Coronary artery (tissue), 2 donors: ENCODE measurements around the gene ASCL2.

ENCODE experiments used
- DNase-seq: peaks from one replicate; pipeline ENCODE4 v3.0.0-alpha.2; 2017; ENCODE audit warnings: low spot score
- H3K27ac ChIP-seq, 2 donors: fragments of 200-600 bp; sonication (generic); one replicate each; pipeline ENCODE4 v1.5.1; 2016 to 2019
- H3K4me3 ChIP-seq: fragments of 200-600 bp; sonication (generic); 2 replicates; pipeline ENCODE4 v1.5.1; 2016; ENCODE audit warnings: mild to moderate bottlenecking, moderate library complexity
- TF ChIP-seq, protein P1 (sequence below): fragments of 200-600 bp; sonication (generic); IDR thresholded peaks from one replicate; pipeline ENCODE4 v1.5.1; 2019; ENCODE audit warnings: antibody characterized with exemption

Gene ASCL2

DNA sequence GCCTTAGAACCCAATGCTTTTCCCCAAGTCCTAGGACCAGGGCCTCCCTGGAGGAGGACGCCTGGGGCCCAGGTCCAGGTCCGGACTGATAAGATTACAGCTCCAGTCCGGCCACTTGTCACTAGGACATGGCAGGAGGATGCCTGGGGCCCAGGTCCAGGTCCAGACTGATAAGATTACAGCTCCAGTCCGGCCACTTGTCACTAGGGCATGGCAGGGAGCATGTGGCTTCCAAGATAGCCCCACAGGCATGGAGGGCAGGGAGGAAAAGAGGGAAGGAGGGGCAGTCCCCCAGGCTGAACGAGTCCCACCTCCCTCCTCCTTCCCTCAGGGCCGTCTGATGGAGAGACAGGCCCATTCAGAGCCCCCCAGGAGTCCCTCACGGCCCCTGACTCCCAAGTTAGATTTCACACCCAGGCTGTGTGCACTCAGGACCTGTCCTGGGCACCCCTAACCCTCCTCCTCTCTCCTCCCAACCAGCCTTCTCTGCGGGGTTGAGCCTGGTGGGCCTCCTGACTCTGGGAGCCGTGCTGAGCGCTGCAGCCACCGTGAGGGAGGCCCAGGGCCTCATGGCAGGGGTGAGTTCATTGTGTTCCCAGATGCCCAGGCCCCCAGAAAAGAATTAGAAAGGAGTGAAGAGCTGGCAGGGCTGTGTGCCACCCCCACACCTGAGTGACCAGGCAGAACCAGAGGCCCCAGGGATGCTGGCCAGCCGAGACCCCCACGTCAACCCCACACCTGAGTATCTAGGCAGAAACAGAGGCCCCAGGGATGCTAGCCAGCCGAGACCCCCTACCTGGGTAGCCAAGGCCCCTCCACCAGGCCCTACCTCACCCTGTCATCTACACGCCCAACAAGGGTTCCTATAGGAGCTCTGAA, 33.5 kb upstream of the ASCL2 start:
- Histone ChIP-seq H3K27ac (peak overlapping the region; percentile 54 to 60), H3K4me3 (no peak overlapping the region)
- DNase-seq: peak; percentile 70
- TF ChIP-seq, protein P1, sequence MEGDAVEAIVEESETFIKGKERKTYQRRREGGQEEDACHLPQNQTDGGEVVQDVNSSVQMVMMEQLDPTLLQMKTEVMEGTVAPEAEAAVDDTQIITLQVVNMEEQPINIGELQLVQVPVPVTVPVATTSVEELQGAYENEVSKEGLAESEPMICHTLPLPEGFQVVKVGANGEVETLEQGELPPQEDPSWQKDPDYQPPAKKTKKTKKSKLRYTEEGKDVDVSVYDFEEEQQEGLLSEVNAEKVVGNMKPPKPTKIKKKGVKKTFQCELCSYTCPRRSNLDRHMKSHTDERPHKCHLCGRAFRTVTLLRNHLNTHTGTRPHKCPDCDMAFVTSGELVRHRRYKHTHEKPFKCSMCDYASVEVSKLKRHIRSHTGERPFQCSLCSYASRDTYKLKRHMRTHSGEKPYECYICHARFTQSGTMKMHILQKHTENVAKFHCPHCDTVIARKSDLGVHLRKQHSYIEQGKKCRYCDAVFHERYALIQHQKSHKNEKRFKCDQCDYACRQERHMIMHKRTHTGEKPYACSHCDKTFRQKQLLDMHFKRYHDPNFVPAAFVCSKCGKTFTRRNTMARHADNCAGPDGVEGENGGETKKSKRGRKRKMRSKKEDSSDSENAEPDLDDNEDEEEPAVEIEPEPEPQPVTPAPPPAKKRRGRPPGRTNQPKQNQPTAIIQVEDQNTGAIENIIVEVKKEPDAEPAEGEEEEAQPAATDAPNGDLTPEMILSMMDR: no peak

DNA sequence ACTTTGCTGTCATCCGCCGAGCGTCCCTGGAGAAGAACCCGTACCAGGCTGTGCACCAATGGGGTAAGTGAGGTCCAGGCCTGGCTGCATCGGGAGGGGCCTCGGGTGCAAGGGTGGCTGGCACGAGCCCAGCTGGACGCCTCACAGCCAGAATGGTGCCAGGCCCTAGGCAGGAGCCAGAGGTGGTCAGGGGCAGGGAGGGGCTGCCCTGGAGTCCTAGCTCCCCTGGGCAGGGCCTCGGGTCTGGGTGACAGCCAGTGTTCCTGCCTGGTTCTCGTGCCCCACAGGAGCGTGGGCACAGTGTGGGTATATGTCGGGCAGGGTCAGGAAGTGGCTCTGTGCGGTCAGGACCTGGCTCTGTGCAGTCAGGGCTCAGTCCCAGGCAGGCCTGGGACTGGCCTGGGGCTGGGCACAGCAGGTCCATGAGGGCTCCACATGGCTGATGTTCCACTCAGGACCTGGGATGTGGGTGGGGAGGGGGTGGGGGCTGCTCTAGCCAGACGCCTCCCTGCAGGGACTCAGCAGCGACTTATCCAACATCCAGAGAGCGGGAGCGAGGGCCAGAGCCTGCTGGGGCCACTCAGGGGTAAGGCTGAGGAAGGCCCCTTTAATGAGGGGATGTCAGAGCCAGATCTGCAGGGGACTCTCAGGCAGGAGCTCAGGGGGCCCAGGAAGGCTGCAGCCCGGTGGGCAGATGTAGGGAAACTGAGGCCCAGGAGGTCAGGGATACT, 32.7 kb upstream of the ASCL2 start:
- DNase-seq: peak; percentile 74
- TF ChIP-seq, protein P1: no peak
- Histone ChIP-seq H3K27ac (peak overlapping the region; percentile 54 to 60), H3K4me3 (peak overlapping the region; percentile 35)

DNA sequence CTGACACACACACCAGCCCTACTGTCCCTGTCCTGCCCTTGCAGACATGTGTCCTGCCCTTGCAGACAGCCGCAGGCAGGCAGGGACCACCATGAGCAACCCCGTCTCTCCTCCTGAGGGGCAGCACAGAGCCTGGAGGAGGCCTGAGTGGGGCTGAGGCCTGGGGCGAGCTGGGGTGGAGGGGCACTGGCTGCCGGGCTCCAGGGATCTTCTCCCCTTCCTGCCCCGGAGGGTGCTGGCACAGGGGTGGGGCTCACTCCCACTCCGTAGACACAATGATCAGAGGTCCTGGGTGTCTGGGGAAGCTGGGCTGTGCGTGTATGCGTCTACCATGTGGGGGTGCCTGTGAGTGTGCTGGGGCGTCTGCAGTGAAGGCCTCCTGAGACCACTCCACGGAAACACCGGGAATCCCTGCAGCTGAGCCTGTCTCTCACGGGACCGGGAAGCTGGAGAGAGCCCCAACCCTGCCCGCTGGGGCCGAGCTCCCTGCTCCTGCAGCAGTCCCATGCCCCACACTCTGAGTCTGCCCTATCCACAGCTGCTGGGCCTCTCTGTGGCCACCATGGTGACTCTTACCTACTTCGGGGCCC, 32.0 kb upstream of the ASCL2 start:
- peak; percentile 71 for DNase-seq
- Histone ChIP-seq H3K4me3 (peak overlapping the region; percentile 35), H3K27ac (peak overlapping the region; percentile 54 to 60)
- TF ChIP-seq, protein P1: no peak

DNA sequence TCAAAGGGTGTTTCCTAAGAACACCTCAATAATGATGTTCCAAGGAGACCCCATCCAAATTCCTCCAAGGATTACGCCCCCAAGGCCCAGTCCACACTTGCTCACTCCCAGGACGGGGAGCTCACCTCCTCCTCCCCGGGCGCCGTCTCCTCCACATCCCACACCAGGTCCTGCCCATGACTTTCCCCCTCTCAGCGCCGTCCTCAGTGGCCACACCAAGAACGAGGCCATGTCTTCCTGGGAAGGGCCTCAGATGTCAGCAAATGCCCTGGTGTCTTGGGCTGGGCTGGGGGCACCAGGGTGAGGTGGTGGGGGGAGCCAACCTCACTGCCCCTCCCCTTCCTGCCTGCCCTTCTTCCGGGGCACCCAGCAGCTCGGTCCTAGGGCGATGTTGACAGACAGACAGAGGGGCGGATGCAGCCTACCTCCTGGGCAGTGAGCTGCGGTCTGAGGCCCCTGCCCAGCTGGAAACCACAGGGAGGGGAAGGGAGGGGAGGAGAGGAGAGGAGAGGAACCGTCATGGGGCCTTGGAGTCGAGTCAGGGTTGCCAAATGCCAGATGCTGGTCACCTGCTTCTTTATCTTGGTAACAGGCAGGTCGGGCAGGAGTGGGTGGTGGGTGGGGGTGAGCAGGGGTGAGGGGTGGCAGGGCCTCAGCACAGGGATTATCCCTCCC, 31.4 kb upstream of the ASCL2 start, which contains the start of the genes C11orf21 and TSPAN32:
TSS of gene C11orf21 (minus strand) at position 288 of the 675 bp plus-strand sequence. CDS start at position 178, 110 bp downstream.
TSS of gene TSPAN32 (plus strand) at position 383 of the 675 bp plus-strand sequence. CDS start at position 520, 137 bp downstream.
- H3K4me3 ChIP-seq: peak within 1 kb of the TSS; percentile 35
- TF ChIP-seq, protein P1: no peak
- peak within 1 kb of the TSS; percentile 54 to 60 for H3K27ac ChIP-seq
- peak; percentile 71 for DNase-seq

DNA sequence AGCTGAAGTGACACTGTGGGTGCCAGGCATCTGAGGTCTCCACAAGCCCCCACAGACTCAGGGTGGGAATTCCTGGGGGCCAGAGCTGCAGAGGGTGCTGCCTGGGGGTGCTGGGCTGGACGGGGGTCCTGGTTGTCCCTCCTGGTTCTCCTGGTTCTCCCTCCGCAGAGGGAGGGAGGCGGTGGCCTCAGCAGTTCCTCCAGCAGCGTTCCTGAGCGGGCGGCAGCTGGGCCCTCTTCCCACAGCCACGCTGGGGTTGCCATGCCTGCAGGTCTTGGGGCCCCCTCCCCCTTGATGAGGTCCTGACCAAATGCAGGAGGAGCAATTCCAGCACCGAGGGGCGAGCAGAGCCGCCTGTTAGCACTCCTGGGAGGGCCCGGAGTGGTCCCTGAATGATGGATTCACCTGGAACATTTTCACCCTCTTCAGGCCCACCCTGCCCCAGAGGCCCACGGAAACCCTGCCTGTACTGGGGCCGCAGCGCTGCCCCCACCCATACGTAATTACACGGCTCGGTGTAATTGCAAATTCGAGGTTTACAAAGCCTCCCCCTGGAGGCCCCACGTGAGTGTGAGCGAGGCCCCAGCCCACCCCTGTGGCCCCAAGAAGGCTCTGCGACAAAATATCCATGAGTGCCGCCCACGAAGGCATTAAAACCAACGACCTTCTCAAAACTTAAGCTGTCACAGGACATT, 30.7 kb upstream of the ASCL2 start:
- peak; percentile 61 for DNase-seq
- TF ChIP-seq, protein P1: no peak
- peak overlapping the region; percentile 17 for H3K4me3 ChIP-seq
- H3K27ac ChIP-seq: no peak overlapping the region
